HG03432 (cell line): ENCODE data around the gene KIF16B.
"Not testable (repeated sequence)": the region's sequence is repeated elsewhere in the genome, so short reads cannot be mapped to it uniquely, and the experiment has no call there.

Experiments
- ATAC-seq: cut with Tn5 transposase; IDR thresholded peaks from one replicate; pipeline ENCODE4 v1.9.1; 2021; ENCODE audit warnings: mild to moderate bottlenecking, moderate library complexity; ENCODE audit not compliant: unreplicated experiment

Gene KIF16B

DNA sequence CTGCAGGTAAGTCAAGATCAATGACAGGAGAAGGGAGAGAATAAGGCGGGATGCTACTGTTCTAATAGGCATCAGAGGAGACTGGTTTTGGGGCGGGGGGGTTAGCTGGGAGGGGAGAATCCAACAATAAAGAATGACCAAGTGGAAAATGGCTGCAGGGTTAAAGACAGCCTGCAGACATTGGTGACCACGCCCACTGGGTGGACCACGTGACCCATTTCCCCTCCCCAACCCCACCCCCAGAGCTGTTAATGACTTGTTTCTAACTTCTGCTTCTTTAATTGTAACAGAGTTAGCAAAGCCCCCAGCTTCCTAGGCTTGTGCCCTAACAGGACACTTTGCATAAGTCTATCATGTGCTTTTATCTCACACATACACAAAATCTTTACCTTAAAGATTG lies 344.5 kb downstream of the KIF16B start:
- ATAC-seq = no peak

DNA sequence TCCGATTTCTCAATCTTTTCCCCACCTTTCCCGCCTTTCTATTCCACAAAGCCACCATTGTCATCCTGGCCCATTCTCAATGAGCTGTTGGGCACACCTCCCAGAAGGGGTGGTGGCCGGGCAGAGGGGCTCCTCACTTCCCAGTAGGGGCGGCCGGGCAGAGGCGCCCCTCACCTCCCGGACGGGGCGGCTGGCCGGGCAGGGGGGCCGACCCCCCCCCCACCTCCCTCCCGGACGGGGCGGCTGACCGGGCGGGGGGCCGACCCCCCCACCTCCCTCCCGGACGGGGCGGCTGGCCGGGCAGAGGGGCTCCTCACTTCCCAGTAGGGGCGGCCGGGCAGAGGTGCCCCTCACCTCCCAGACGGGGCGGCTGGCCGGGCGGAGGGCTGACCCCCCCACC lies 346.3 kb downstream of the KIF16B start:
- ATAC-seq = not testable (repeated sequence)

DNA sequence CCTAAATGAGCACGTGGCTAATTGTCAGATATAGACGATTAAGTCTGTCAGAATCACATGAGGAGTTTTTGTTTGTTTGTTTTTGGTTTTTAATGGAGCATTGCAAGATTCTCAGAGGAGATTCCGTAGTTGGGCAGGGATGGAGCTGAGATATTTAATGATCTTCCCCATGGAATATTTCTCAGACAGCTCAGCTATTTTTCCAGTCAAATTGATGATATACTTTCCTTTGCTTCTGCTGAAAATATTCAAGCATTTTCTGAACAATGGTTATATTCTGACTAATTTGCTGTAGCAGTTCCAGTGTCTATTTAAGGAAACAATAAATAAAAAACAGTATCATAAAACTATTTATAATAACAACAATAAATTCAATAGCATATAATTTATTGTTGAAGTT lies 348.4 kb downstream of the KIF16B start:
- no peak for ATAC-seq

DNA sequence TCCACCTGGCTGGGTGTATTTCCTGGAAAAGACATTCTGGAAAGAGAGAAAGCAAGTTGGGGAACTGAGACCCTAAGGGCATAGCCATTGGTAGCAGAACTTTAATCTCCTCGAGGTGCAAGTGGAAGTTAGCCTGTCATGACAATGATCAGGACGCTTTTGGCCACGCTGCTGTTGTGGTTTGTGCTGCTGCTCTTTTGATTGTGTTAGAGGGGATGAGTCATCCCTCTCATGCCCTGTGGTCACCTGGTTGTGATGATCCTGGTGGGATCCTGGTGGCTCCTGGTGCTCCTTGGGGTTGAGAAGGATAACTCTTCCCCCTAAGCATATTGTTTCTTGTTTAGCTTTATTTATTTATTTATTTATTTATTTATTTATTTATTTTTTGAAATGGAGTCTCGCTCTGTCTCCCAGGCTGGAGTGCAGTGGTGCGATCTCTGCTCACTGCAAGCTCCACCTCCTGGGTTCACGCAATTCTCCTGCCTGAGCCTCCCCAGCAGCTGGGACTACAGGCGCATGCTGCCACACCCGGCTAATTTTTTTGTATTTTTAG lies 350.3 kb downstream of the KIF16B start:
- ATAC-seq = no peak
